ENCODE data around the gene ERICH3. TPM values are rescaled to one million over a fixed set of nuclear protein-coding genes. Genes with fewer than 3 reads are reported as not detected.

Gene ERICH3
- total and polyA plus RNA-seq, 9 of the 15 experiments (the other 6 are each of a cell fraction or from before 2014, with no cell fraction given) = not detected

GRCh38 chr1:74652711-74653139 is 20.9 kb downstream of the ERICH3 start:
- ChIA-PET CTCF (ENCODE audit: low intra/inter-chr PET ratio) (no interaction called here), POLR2A (no interaction called here)
- H3K36me3 ChIP-seq (ENCODE audit: control insufficient read depth, insufficient read depth, low read length) = no peaks in the 10 kb centered on the region
- no peaks in the 10 kb centered on the region for H3K9me1 ChIP-seq (ENCODE audit: control insufficient read depth, insufficient read depth, low read length)
- no peak overlapping the region for H3K27ac ChIP-seq (ENCODE audit: extremely low read depth, low read depth, low read length)
- H3K4me3 ChIP-seq = no peak overlapping the region
- H4K20me1 ChIP-seq (replicated peaks; ENCODE audit: control insufficient read depth, insufficient read depth, low read length) = no peaks in the 10 kb centered on the region
- no peaks in the 10 kb centered on the region for H3K79me2 ChIP-seq (ENCODE audit: control insufficient read depth, insufficient read depth, low read length)
- 3% methylated on average over 7 of the region's 7 CpGs for WGBS (ENCODE audit: insufficient coverage, low coverage, missing lambda C conversion rate)
- DNase-seq (ENCODE audit: extremely low read depth in 1 of 4, low spot score in 3 of 4) = no peak
- no peak for TF ChIP-seq HMG20A (CRISPR knock-in tag; conservative IDR thresholded peaks at IDR 0.05)
- TF ChIP-seq, protein P1, sequence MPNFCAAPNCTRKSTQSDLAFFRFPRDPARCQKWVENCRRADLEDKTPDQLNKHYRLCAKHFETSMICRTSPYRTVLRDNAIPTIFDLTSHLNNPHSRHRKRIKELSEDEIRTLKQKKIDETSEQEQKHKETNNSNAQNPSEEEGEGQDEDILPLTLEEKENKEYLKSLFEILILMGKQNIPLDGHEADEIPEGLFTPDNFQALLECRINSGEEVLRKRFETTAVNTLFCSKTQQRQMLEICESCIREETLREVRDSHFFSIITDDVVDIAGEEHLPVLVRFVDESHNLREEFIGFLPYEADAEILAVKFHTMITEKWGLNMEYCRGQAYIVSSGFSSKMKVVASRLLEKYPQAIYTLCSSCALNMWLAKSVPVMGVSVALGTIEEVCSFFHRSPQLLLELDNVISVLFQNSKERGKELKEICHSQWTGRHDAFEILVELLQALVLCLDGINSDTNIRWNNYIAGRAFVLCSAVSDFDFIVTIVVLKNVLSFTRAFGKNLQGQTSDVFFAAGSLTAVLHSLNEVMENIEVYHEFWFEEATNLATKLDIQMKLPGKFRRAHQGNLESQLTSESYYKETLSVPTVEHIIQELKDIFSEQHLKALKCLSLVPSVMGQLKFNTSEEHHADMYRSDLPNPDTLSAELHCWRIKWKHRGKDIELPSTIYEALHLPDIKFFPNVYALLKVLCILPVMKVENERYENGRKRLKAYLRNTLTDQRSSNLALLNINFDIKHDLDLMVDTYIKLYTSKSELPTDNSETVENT (CRISPR knock-in tag; IDR thresholded peaks at IDR 0.05) = no peak
- no peak for TF ChIP-seq ZBTB2 (IDR thresholded peaks at IDR 0.05)
- no peak for TF ChIP-seq SIN3A (IDR thresholded peaks at IDR 0.05; ENCODE audit: borderline replicate concordance in 2 of 2, control insufficient read depth in 1 of 2, low read depth in 2 of 2, low read length in 2 of 2)
- no peak for TF ChIP-seq NFYB (IDR thresholded peaks at IDR 0.05; ENCODE audit: extremely low read depth, insufficient read length)
- BruUV-seq (replicated peaks) = no TSS peak
- no peak for FAIRE-seq
- no peak overlapping the region for H3K4me2 ChIP-seq (ENCODE audit: insufficient read depth, low read length)
- no peaks in the 10 kb centered on the region for H3K4me1 ChIP-seq (replicated peaks in 1 of 2; ENCODE audit: control insufficient read depth in 2 of 2, insufficient read depth in 2 of 2, low read length in 2 of 2)
- H3K9ac ChIP-seq (ENCODE audit: insufficient read depth in 1 of 2, low read depth in 2 of 2, low read length in 2 of 2) = no peak overlapping the region
- H2AFZ ChIP-seq (ENCODE audit: low read depth, low read length) = no peak overlapping the region
- no peak for ATAC-seq
- in situ Hi-C loops (cut with MboI) = no loop called here
- intact Hi-C loops (cut with micrococcal nuclease) = no loop called here
- H3K9me3 ChIP-seq (replicated peaks; ENCODE audit: control insufficient read depth, insufficient read depth, low read depth, low read length) = no peaks in the 10 kb centered on the region
- no peaks in the 10 kb centered on the region for H3K27me3 ChIP-seq (ENCODE audit: control insufficient read depth in 2 of 2, insufficient read depth in 2 of 2, low read length in 2 of 2)
